NCI-H526 treated with DMSO at 0.1 percent for 48 hours (cell line): Measurements from ENCODE around the gene KRTAP4-9.
"Not testable (repeated sequence)": the region's sequence is repeated elsewhere in the genome, so short reads cannot be mapped to it uniquely, and the experiment has no call there.

Experiments
- DNase-seq: peaks from one replicate; lab custom pipeline; 2025; lab: John Stamatoyannopoulos, UW

KRTAP4-9 gene

GRCh38 chr17:41098042-41098441 is 7.1 kb upstream of the KRTAP4-9 start, which contains the start of gene KRTAP4-8:
TSS of gene KRTAP4-8 (minus strand) at chr17:41098142. CDS start at chr17:41098084, 58 bp downstream.
- DNase-seq = no peak

GRCh38 chr17:41098481-41098880 is 6.7 kb upstream of the KRTAP4-9 start:
- DNase-seq = no peak

DNA sequence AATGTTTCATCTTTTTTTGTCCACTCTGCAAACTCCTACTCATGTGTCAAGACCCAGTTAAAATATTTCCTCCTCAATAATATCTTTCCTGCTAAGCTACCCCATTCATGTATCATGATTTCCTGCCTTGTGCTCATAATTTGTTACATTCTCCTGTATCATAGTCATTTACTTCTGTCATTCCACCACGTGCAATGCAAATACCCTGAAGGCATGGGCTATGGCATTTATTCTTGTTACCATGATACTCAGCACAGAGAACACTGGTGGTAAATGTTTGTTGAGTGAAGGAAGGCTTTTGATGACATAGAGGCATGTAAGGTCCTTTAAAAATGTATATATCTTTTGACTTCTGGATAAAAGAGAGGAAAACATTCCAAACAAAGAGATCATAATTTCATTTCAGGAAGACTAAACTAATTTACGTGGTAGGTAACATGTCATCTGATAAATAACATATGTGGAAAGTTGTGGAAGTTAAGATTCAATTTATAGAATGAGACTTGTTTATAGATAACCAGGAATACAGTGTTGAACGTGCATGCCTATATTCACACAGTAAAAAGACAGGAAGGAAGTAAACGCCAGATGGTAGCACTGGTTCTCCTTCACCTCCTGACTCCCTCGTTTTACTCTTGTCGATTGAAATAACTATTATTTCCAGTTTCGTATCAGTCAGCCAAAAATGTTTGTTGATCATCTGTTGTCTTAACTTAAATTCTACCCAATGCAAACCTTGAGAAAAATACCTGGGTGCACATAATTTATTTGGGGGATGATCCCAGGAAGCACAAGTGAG is 5.3 kb upstream of the KRTAP4-9 start:
- not testable (repeated sequence) for DNase-seq

- no peak for DNase-seq
Measured at GRCh38 chr17:41101586-41102259, 3.5 kb upstream of the KRTAP4-9 start, which contains the start of gene KRTAP4-16. TSS of gene KRTAP4-16 (minus strand) at chr17:41102209. CDS start at chr17:41102209, 0 bp downstream.

DNA sequence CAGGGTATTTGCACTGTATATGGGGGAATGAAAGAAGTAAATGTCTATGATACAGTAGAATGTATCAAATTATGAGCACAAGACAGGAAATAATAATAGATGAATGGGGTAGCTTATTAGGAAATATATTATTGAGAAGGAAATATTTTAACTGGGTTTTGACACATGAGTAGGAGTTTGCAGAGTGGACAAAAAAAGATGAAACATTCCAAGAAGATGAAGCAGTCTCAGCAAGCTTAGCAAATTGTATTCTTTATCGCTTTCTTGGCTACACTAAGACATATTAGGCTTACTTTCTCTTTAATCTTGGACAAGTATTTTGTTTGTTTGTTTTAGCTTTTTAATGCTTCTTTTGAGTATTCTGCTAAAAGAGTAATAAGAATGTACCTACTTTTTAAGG is 1.3 kb upstream of the KRTAP4-9 start:
- DNase-seq = no peak

DNA sequence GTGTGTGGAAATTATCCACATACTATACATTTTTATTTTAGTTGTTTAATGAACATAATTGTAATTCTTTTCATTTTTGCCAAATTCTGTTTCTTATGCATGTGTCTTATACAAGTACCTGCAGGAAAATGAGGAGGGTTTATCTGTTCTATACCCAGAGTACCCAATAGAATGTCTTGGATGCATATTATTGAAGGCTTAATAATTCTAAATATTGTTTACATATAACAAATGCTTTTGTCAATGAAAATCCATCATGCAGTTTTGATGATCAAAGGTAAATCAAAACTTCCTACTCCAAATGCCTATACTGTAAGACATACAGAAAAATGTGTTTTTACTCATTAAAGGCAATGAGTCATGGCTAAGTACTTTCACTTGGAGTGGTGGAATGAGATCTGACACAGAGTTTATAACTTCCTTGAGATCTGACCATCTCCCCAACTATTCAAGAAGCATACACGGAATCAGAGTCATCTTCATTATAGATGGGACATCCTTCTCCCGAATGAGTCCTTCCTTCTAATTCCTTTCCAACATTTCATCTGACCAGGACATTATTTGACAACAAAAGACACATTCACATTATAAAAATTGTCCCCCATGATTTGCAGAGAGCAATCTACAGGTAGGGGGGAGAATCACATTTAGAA is 677 bp upstream of the KRTAP4-9 start:
- not testable (repeated sequence) for DNase-seq

GRCh38 chr17:41107941-41108450 is 2.8 kb downstream of the KRTAP4-9 start:
- no peak for DNase-seq

DNA sequence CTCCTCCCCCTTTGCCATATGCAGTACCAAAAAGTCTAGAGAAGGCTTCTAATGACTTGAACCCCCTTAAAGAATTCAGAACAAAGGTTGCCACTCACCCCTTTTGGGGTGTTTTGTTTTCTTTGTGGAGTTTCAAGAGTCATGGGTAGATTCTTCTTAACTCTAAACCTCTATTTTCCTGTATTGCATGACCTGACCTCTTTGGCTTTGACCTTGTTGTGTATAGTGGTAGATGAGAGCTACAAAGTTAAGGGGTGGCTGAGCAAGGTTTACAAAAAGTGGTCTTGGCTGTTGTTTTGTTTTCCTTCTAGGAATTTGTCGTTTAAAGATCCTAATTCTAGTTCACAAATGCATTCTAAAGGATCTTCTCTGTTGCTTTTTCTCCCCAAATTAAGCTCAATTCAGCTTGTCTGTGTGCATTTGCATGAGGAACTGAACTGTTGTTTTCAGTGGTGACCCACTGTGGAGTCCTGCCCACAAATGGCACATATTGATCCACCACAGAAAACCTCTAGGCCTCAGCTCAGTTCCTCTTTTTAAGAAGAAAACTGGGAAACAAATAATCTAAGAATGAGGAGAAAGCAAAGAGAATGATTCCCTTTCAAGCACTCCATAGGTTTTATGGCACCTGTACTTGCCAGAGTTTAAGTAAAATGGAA is 3.7 kb downstream of the KRTAP4-9 start:
- not testable (repeated sequence) for DNase-seq

GRCh38 chr17:41111151-41111885 is 6.1 kb downstream of the KRTAP4-9 start:
- DNase-seq = no peak

DNA sequence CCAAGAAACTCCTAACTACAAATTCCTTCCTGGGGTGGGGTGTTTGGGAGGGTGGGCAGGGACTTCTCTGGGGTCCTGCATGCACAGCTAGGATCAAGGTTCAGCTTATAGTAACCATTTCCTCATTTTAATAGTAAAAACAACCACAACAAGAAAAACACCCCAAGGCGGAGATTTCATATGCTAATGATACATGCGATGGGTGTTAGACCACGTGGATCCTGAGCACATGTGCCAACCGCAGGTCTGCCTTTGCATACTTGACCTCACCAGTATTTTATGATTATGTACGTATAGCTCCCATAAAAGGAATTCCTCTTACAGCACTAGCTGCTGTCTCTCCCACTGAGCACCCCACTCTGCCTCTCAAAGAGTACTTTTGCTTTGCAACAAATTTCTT is 11.1 kb downstream of the KRTAP4-9 start:
- peak; percentile 27 for DNase-seq

- not testable (repeated sequence) for DNase-seq
Measured at GRCh38 chr17:41117846-41118386, 12.7 kb downstream of the KRTAP4-9 start, which contains the start of gene KRTAP4-11. TSS of gene KRTAP4-11 (minus strand) at chr17:41118373. CDS start at chr17:41118315, 58 bp downstream.

GRCh38 chr17:41118721-41119120 is 13.5 kb downstream of the KRTAP4-9 start:
- no peak for DNase-seq

GRCh38 chr17:41119696-41120690 is 14.8 kb downstream of the KRTAP4-9 start:
- not testable (repeated sequence) for DNase-seq

- DNase-seq = no peak
Measured at GRCh38 chr17:41121742-41122141, 16.6 kb downstream of the KRTAP4-9 start.

- DNase-seq = not testable (repeated sequence)
Measured at GRCh38 chr17:41123292-41123990, 18.3 kb downstream of the KRTAP4-9 start.

GRCh38 chr17:41123991-41124371 is 18.8 kb downstream of the KRTAP4-9 start, which contains the start of gene KRTAP4-12:
TSS of gene KRTAP4-12 (minus strand) at chr17:41124182. CDS start at chr17:41124122, 60 bp downstream.
- DNase-seq = not testable (repeated sequence)

GRCh38 chr17:41125064-41125463 is 19.9 kb downstream of the KRTAP4-9 start:
- DNase-seq = no peak

GRCh38 chr17:41126412-41126811 is 21.2 kb downstream of the KRTAP4-9 start:
- DNase-seq = no peak

GRCh38 chr17:41127371-41127770 is 22.2 kb downstream of the KRTAP4-9 start:
- DNase-seq = no peak
